ENCODE measurements around the gene PLA2G2C. TPM values are rescaled to one million over a fixed set of nuclear protein-coding genes. Genes with fewer than 3 reads are reported as not detected.

PLA2G2C gene
- total and polyA plus RNA-seq, 2 donors (not counting 1 experiment from before 2014, with no cell fraction given) = 0.03 TPM; not detected in 1

- H3K9me3 ChIP-seq (ENCODE audit: control extremely low read depth in 1 of 3, control insufficient read depth in 2 of 3, insufficient read depth in 1 of 3, low read length in 2 of 3) = peaks cover 0 to 8% (median 3%) of the 10 kb centered on the region in 3 donors
- peak overlapping the region; percentile 53 for H3K27ac Mint-ChIP-seq
- H3K27me3 ChIP-seq (replicated peaks in 1 of 4; ENCODE audit: control extremely low read depth in 1 of 4, control insufficient read depth in 3 of 4, insufficient read depth in 4 of 4, low read length in 3 of 4) = peaks cover 0 to 38% (median 2%) of the 10 kb centered on the region in 4 experiments
- H3K4me1 ChIP-seq (ENCODE audit: control insufficient read depth in 2 of 2, insufficient read depth in 2 of 2, low read length in 2 of 2) = peaks cover 10 to 16% of the 10 kb centered on the region in 2 donors
- TF ChIP-seq EZH2 (IDR thresholded peaks at IDR 0.05; ENCODE audit: borderline replicate concordance, insufficient read depth, low read depth, low read length, poor library complexity, severe bottlenecking) (no peak), CTCF (IDR thresholded peaks at IDR 0.05) (peak; percentile 94)
- peak overlapping the region; percentile 40 for H3K9ac ChIP-seq (ENCODE audit: low read length)
- peak overlapping the region; percentile 68 for H3K4me2 ChIP-seq (replicated peaks; ENCODE audit: low read depth, low read length, poor library complexity, severe bottlenecking)
- H4K20me1 ChIP-seq (ENCODE audit: control insufficient read depth, insufficient read depth, low read length, poor library complexity, severe bottlenecking) = no peaks in the 10 kb centered on the region
- no peaks in the 10 kb centered on the region for H3K79me2 ChIP-seq (ENCODE audit: control insufficient read depth, insufficient read depth, low read length)
- peak overlapping the region; percentile 74 for H3K4me3 Mint-ChIP-seq
- H3K4me1 Mint-ChIP-seq = peaks cover 15% of the 10 kb centered on the region
- ATAC-seq (ENCODE audit: low read depth) (peak; percentile 90), DNase-seq (peak; percentile 77)
- H3K27me3 Mint-ChIP-seq = peaks cover 14% of the 10 kb centered on the region
- H3K36me3 ChIP-seq (replicated peaks in 1 of 2; ENCODE audit: control extremely low read depth in 1 of 2, control insufficient read depth in 1 of 2, extremely low read depth in 1 of 2, insufficient read depth in 2 of 2, low read length in 1 of 2) = no peaks in the 10 kb centered on the region
- ChIA-PET CTCF (interaction anchor here (0.6 to 9.7 kb wide), 37 partner anchors 9 to 1540 kb away, joined by 3 to 111 read pairs (median 4); partner anchors contain the start of gene MUL1), POLR2A (interaction anchor here (0.7 kb wide), 1 partner anchor 273 kb away, joined by 15 read pairs; the partner anchor contains the start of gene CAMK2N1)
- H3K9me3 Mint-ChIP-seq (ENCODE audit: insufficient read depth) = peaks cover 3% of the 10 kb centered on the region
- WGBS (ENCODE audit: insufficient coverage) = 3% methylated on average over 20 of the region's 21 CpGs
- intact Hi-C loops (cut with micrococcal nuclease) = loop anchor here (1.0 to 5.0 kb wide), 2 partner anchors 280 to 296 kb away; no protein-coding TSS in a partner anchor
- peak overlapping the region; percentile 61 for H2AFZ ChIP-seq (ENCODE audit: insufficient read depth, low read depth, low read length, poor library complexity, severe bottlenecking)
- peak overlapping the region in 4 of 5 experiments; percentile 6 to 44 (median 28) for H3K4me3 ChIP-seq (ENCODE audit: control extremely low read depth in 1 of 5, extremely low read depth in 1 of 5, insufficient read depth in 1 of 5, low read depth in 2 of 5, low read length in 4 of 5)
- no peak overlapping the region for H3K27ac ChIP-seq (ENCODE audit: low read length in 2 of 2)
Observed at GRCh38 chr1:20212685-20213331, 26.5 kb upstream of the PLA2G2C start.

Data from B cell (primary cell).